H1 (cell line): ENCODE measurements around the gene CHMP4B. TPM values are rescaled to one million over a fixed set of nuclear protein-coding genes. Genes with fewer than 3 reads are reported as not detected.
A peak's percentile ranks its signal among the peaks of the same experiment; 100 is the strongest.

Experiments used
- CTCF ChIA-PET: fragments of 300-600 bp; sonication (Branson Sonifier 250); formaldehyde crosslinking; loops from one replicate; lab custom pipeline; 2021; ENCODE audit not compliant: partially characterized antibody; lab: Charles Lee
- POLR2A ChIA-PET: fragments of 300-600 bp; sonication (Branson Sonifier 250); formaldehyde crosslinking; loops from one replicate; lab custom pipeline; 2021; ENCODE audit warnings: inconsistent platforms; ENCODE audit not compliant: partially characterized antibody; lab: Charles Lee
- DNase-seq, 2 experiments: peaks; one replicate each; pipeline versions ENCODE4 v3.0.0 to v3.0.0-alpha.2; 2010 to 2022; ENCODE audit warnings: low spot score in 2 of 2, low read depth in 1 of 2, mixed read lengths in 1 of 2
- FAIRE-seq: peaks from 2 replicates; lab custom pipeline; 2011; peaks lifted over from hg19 to GRCh38; lab: Jason Lieb, UNC
- H2AFZ ChIP-seq: 2 replicates; pipeline ENCODE4 v1.8.1; 2012; ENCODE audit warnings: low read length, inconsistent platforms
- H2AK5ac ChIP-seq: 2 replicates; pipeline ENCODE4 v1.6.1; 2013; ENCODE audit warnings: low read depth, low read length
- H2BK120ac ChIP-seq: replicated peaks from 2 replicates; pipeline ENCODE3; 2013; ENCODE audit warnings: low read depth, low read length, inconsistent platforms
- H2BK12ac ChIP-seq: 2 replicates; pipeline ENCODE4 v1.6.1; 2013; ENCODE audit warnings: low read depth, low read length
- H2BK15ac ChIP-seq: 2 replicates; pipeline ENCODE4 v1.6.1; 2013; ENCODE audit warnings: low read length
- H2BK20ac ChIP-seq: 2 replicates; pipeline ENCODE4 v1.6.1; 2013; ENCODE audit warnings: low read length
- H2BK5ac ChIP-seq: 2 replicates; pipeline ENCODE4 v1.6.1; 2013; ENCODE audit warnings: low read depth, low read length
- H3K14ac ChIP-seq: 2 replicates; pipeline ENCODE4 v1.6.1; 2013; ENCODE audit warnings: inconsistent platforms; ENCODE audit not compliant: insufficient read length
- H3K18ac ChIP-seq: 2 replicates; pipeline ENCODE4 v1.6.1; 2013; ENCODE audit warnings: low read length; ENCODE audit errors: extremely low read depth
- H3K23ac ChIP-seq: 2 replicates; pipeline ENCODE4 v1.6.1; 2013; ENCODE audit warnings: inconsistent platforms; ENCODE audit not compliant: insufficient read length
- H3K23me2 ChIP-seq: 2 replicates; pipeline ENCODE4 v1.6.1; 2013; ENCODE audit warnings: low read depth, low read length
- H3K27ac ChIP-seq: 2 replicates; pipeline ENCODE4 v1.6.1; 2011; ENCODE audit warnings: low read depth, low read length, inconsistent platforms
- H3K27me3 ChIP-seq, 4 experiments: replicated peaks in 1 of 4; 1 replicate in 1 of 4; 2 replicates in 3 of 4; pipeline versions ENCODE4 v1.6.1 to v1.8.1; 2011 to 2013; ENCODE audit warnings: low read length in 3 of 4, mild to moderate bottlenecking in 3 of 4, inconsistent platforms in 2 of 4, mixed read lengths in 2 of 4, moderate library complexity in 1 of 4; ENCODE audit not compliant: control insufficient read depth in 3 of 4, insufficient read depth in 3 of 4; ENCODE audit errors: extremely low read depth in 1 of 4
- H3K36me3 ChIP-seq, 4 experiments: 2 replicates each; pipeline versions ENCODE4 v1.6.1 to v1.8.1; 2011 to 2013; ENCODE audit warnings: mild to moderate bottlenecking in 4 of 4, low read length in 3 of 4, moderate library complexity in 2 of 4, control low read depth in 1 of 4, inconsistent platforms in 1 of 4; ENCODE audit not compliant: insufficient read depth in 4 of 4, control insufficient read depth in 2 of 4
- H3K4ac ChIP-seq: replicated peaks from 2 replicates; pipeline ENCODE3; 2013; ENCODE audit warnings: low read length, low read depth, mixed read lengths, inconsistent platforms; ENCODE audit not compliant: insufficient read length
- H3K4me1 ChIP-seq, 4 experiments: replicated peaks in 1 of 4; 1 replicate in 1 of 4; 2 replicates in 3 of 4; pipeline versions ENCODE4 v1.6.1 to v1.8.1; 2011 to 2013; ENCODE audit warnings: low read length in 3 of 4, inconsistent platforms in 2 of 4, mixed read lengths in 1 of 4; ENCODE audit not compliant: insufficient read depth in 4 of 4, control insufficient read depth in 3 of 4
- H3K4me2 ChIP-seq, 2 experiments: 2 replicates each; pipeline versions ENCODE4 v1.6.1 to v1.8.1; 2011 to 2013; ENCODE audit warnings: low read depth in 2 of 2, low read length in 2 of 2, control low read depth in 1 of 2, inconsistent platforms in 1 of 2, mild to moderate bottlenecking in 1 of 2; ENCODE audit not compliant: insufficient read depth in 1 of 2
- H3K4me3 ChIP-seq, 4 experiments: fragments of 200-600, 300-600 bp in 1 of 4; sonication (generic), shearing (Covaris generic), sonication (Bioruptor Twin) in 1 of 4; 2 replicates each; pipeline versions ENCODE4 v1.5.1 to v1.8.1; 2011 to 2016; ENCODE audit warnings: low read length in 4 of 4, low read depth in 3 of 4, control low read depth in 2 of 4, inconsistent platforms in 2 of 4, mild to moderate bottlenecking in 2 of 4, mixed read lengths in 1 of 4, moderate library complexity in 1 of 4; ENCODE audit not compliant: insufficient read depth in 2 of 4; ENCODE audit errors: extremely low read depth in 1 of 4
- H3K56ac ChIP-seq: replicated peaks from 2 replicates; pipeline ENCODE3; 2013; ENCODE audit warnings: low read depth, mild to moderate bottlenecking, mixed read lengths, low read length, inconsistent platforms; ENCODE audit not compliant: insufficient read length
- H3K79me1 ChIP-seq: 2 replicates; pipeline ENCODE4 v1.6.1; 2013; ENCODE audit warnings: low read depth, low read length, control low read depth
- H3K79me2 ChIP-seq, 2 experiments: 2 replicates each; pipeline versions ENCODE4 v1.6.1 to v1.8.1; 2012 to 2013; ENCODE audit warnings: low read length in 2 of 2, mild to moderate bottlenecking in 2 of 2, inconsistent platforms in 1 of 2; ENCODE audit not compliant: insufficient read depth in 2 of 2, control insufficient read depth in 1 of 2
- H3K9ac ChIP-seq, 4 experiments: replicated peaks in 1 of 4; 1 replicate in 1 of 4; 2 replicates in 3 of 4; pipeline versions ENCODE4 v1.6.1 to v1.8.1; 2011 to 2013; ENCODE audit warnings: low read depth in 3 of 4, low read length in 3 of 4, control low read depth in 2 of 4, mild to moderate bottlenecking in 2 of 4, moderate library complexity in 2 of 4, inconsistent platforms in 1 of 4; ENCODE audit errors: extremely low read depth in 1 of 4
- H3K9me3 ChIP-seq, 2 experiments: 2 replicates each; pipeline versions ENCODE4 v1.6.1 to v1.8.1; 2012 to 2013; ENCODE audit warnings: mild to moderate bottlenecking in 2 of 2, moderate library complexity in 2 of 2, control low read depth in 1 of 2, inconsistent platforms in 1 of 2, low read depth in 1 of 2, low read length in 1 of 2, mixed read lengths in 1 of 2; ENCODE audit not compliant: insufficient read depth in 2 of 2
- H4K20me1 ChIP-seq, 2 experiments: replicated peaks in 1 of 2; 2 replicates each; pipeline versions ENCODE3 to v1.8.1; 2011 to 2013; ENCODE audit warnings: inconsistent platforms in 2 of 2, low read length in 2 of 2, mild to moderate bottlenecking in 1 of 2; ENCODE audit not compliant: insufficient read depth in 2 of 2, control insufficient read depth in 1 of 2
- H4K5ac ChIP-seq: 2 replicates; pipeline ENCODE4 v1.6.1; 2013; ENCODE audit warnings: low read length, low read depth, mixed read lengths, inconsistent platforms; ENCODE audit not compliant: insufficient read length
- H4K8ac ChIP-seq: 2 replicates; pipeline ENCODE4 v1.8.0; 2013; ENCODE audit warnings: mild to moderate bottlenecking, moderate library complexity, low read length, inconsistent platforms; ENCODE audit not compliant: insufficient read depth; ENCODE audit errors: extremely low read depth
- H4K91ac ChIP-seq: replicated peaks from 2 replicates; pipeline ENCODE3; 2013; ENCODE audit warnings: low read length, mixed read lengths, inconsistent platforms; ENCODE audit not compliant: insufficient read length
- BCL11A ChIP-seq, 2 experiments: IDR thresholded peaks; one replicate each; pipeline ENCODE4 v1.6.1; 2011; ENCODE audit warnings: low read depth in 2 of 2, low read length in 2 of 2, mild to moderate bottlenecking in 2 of 2
- BRCA1 ChIP-seq: IDR thresholded peaks from 2 replicates; pipeline ENCODE4 v1.6.1; 2012; ENCODE audit warnings: low read depth, low read length, improper control_type of control experiment
- CREB1 ChIP-seq: IDR thresholded peaks from 2 replicates; pipeline ENCODE4 v1.6.1; 2012; ENCODE audit warnings: inconsistent platforms
- CTCF ChIP-seq, 3 experiments: IDR thresholded peaks; 1 replicate in 2 of 3; 2 replicates in 1 of 3; pipeline versions ENCODE4 v1.5.1 to v1.6.1; 2011; ENCODE audit warnings: low read length in 3 of 3, mild to moderate bottlenecking in 3 of 3, inconsistent platforms in 2 of 3, low read depth in 1 of 3, moderate library complexity in 1 of 3; ENCODE audit not compliant: insufficient read depth in 1 of 3; ENCODE audit errors: control extremely low read depth in 1 of 3
- EP300 ChIP-seq, 2 experiments: IDR thresholded peaks; 1 replicate in 1 of 2; 2 replicates in 1 of 2; pipeline ENCODE4 v1.6.1; 2011 to 2012; ENCODE audit warnings: low read depth in 2 of 2, low read length in 2 of 2, mild to moderate bottlenecking in 2 of 2, borderline replicate concordance in 1 of 2, inconsistent platforms in 1 of 2, moderate library complexity in 1 of 2
- GTF2F1 ChIP-seq: IDR thresholded peaks from 2 replicates; pipeline ENCODE4 v1.6.1; 2012; ENCODE audit warnings: low read depth, low read length, improper control_type of control experiment, borderline replicate concordance
- KDM4A ChIP-seq: IDR thresholded peaks from one replicate; pipeline ENCODE4 v1.7.1; 2012; ENCODE audit warnings: low read depth, mild to moderate bottlenecking, moderate library complexity, low read length, inconsistent platforms; ENCODE audit not compliant: severe bottlenecking
- SIN3A ChIP-seq, 2 experiments: IDR thresholded peaks in 1 of 2; conservative IDR thresholded peaks in 1 of 2; 2 replicates each; pipeline ENCODE4 v1.6.1; 2011 to 2012; ENCODE audit warnings: low read length in 2 of 2, improper control_type of control experiment in 1 of 2, low read depth in 1 of 2, mild to moderate bottlenecking in 1 of 2
- WGBS, 2 experiments: shearing (Covaris generic) in 1 of 2; methylation state at CpG; one replicate each; pipeline versions ENCODE4 v1.1.6 to v1.1.7; 2013 to 2015; ENCODE audit warnings: low lambda C conversion rate in 2 of 2, mixed read lengths in 2 of 2, inconsistent platforms in 1 of 2, low coverage in 1 of 2, missing lambda C conversion rate in 1 of 2; ENCODE audit not compliant: insufficient replicate concordance in 2 of 2, insufficient coverage in 1 of 2, insufficient read length in 1 of 2; ENCODE audit errors: extremely low coverage in 1 of 2, missing lambda C conversion rate in 1 of 2; 5-methylcytosine and 5-hydroxymethylcytosine counted together
- polyA plus RNA-seq, 7 experiments: library from polyadenylated mRNA; depleted of rRNA in 3 of 7; stranded (reverse) in 5 of 7; unstranded in 2 of 7; fragments of >200 nt in 5 of 7; fragments of 200-250 nt in 2 of 7; gene quantifications; 1 replicate in 5 of 7; 2 replicates in 1 of 7; 4 replicates in 1 of 7; pipeline versions ENCODE4 v1.2.1 to v1.2.3, GENCODE V29; 2011 to 2013; ENCODE audit warnings: missing spikeins in 2 of 7, mixed read lengths in 2 of 7
- total RNA-seq: library from RNA; stranded (reverse); fragmentation: NEBNext Ultra II Directional; extraction: Animal tissue kit (Norgen Biotek cat#: 25700); gene quantifications from 2 replicates; pipeline ENCODE4 v1.2.1, GENCODE V29; 2021

The CHMP4B gene
- total and polyA plus RNA-seq, 2 of the 8 experiments (the other 6 are each of a cell fraction or from before 2014, with no cell fraction given): 38.6 to 66.3 TPM

GRCh38 chr20:33900521-33901131 lies 89.5 kb downstream of the CHMP4B start:
- ChIA-PET CTCF (interaction anchor here (0.8 to 3.0 kb wide), 6 partner anchors 11 to 173 kb away, joined by 3 to 21 read pairs (median 6); no protein-coding TSS in a partner anchor), POLR2A (interaction anchor here (0.9 kb wide), 1 partner anchor 212 kb away, joined by 3 read pairs; the partner anchor contains the start of gene EIF2S2)
- H2BK120ac ChIP-seq: no peak overlapping the region
- no peak overlapping the region for H2AK5ac ChIP-seq
- no peak for DNase-seq
- H3K23me2 ChIP-seq: no peaks in the 10 kb centered on the region
- no peak overlapping the region for H3K9ac ChIP-seq
- H3K56ac ChIP-seq: no peak overlapping the region
- H3K36me3 ChIP-seq: no peaks in the 10 kb centered on the region
- H3K79me2 ChIP-seq: no peaks in the 10 kb centered on the region
- no peak overlapping the region for H3K4me3 ChIP-seq
- H3K79me1 ChIP-seq: no peaks in the 10 kb centered on the region
- H3K9me3 ChIP-seq: no peaks in the 10 kb centered on the region; a peak in 1 of 4 replicates
- H2BK5ac ChIP-seq: no peak overlapping the region
- H2BK12ac ChIP-seq: no peak overlapping the region
- no peak overlapping the region for H3K27ac ChIP-seq
- no peak overlapping the region for H3K23ac ChIP-seq
- no peaks in the 10 kb centered on the region for H3K27me3 ChIP-seq
- no peak overlapping the region for H3K14ac ChIP-seq
- no peak overlapping the region for H2BK20ac ChIP-seq
- H3K4me2 ChIP-seq: no peak overlapping the region
- 0 out of 2 replicates have a peak overlapping the region, but pooled peaks have one; percentile 36 for H2BK15ac ChIP-seq
- H2AFZ ChIP-seq: peak overlapping the region; percentile 88
- H4K5ac ChIP-seq: no peak overlapping the region
- H4K91ac ChIP-seq: no peak overlapping the region
- H4K20me1 ChIP-seq: no peaks in the 10 kb centered on the region
- H4K8ac ChIP-seq: peak overlapping the region; percentile 0; the same call in 1 of the 2 replicates
- no peak for FAIRE-seq
- WGBS, 2 experiments: 76% methylated on average over 10 of the region's 10 CpGs; no CpG with 5 or more reads in 1 of the 2 experiments
- H3K4ac ChIP-seq: no peak overlapping the region
- no peak overlapping the region; the same call in 1 of the 2 replicates for H3K18ac ChIP-seq
- H3K4me1 ChIP-seq: peaks cover 0 to 1% (median 0%) of the 10 kb centered on the region in 4 experiments; a peak in 2 of 7 replicates
- TF ChIP-seq EP300 (IDR thresholded peaks at IDR 0.05; ENCODE audit: borderline replicate concordance in 1 of 2, low read depth in 2 of 2, low read length in 2 of 2) (no peak), CTCF (IDR thresholded peaks at IDR 0.05; ENCODE audit: control extremely low read depth in 1 of 3, insufficient read depth in 1 of 3, low read depth in 1 of 3, low read length in 3 of 3) (no peak), BCL11A (IDR thresholded peaks at IDR 0.05; ENCODE audit: low read depth in 2 of 2, low read length in 2 of 2) (no peak), SIN3A (conservative IDR thresholded peaks at IDR 0.05 in 1 of 2, IDR thresholded peaks at IDR 0.05 in 1 of 2; ENCODE audit: low read depth in 1 of 2, low read length in 2 of 2) (no peak), KDM4A (no peak), CREB1 (no peak), BRCA1 (no peak), GTF2F1 (no peak)
